COLO668 (cell line): ENCODE data around the gene SEC14L5.
A peak's percentile ranks its signal among the peaks of the same experiment; 100 is the strongest.
"Not testable (repeated sequence)": the region's sequence is repeated elsewhere in the genome, so short reads cannot be mapped to it uniquely, and the experiment has no call there.

Source experiments
- DNase-seq: peaks from one replicate; lab custom pipeline; 2025; ENCODE audit not compliant: unreplicated experiment; lab: John Stamatoyannopoulos, UW

Gene SEC14L5

GRCh38 chr16:5033256-5034166 is 75.4 kb downstream of the SEC14L5 start, which contains the start of gene NAGPA:
Gene NAGPA (minus strand): TSS chr16:5033935. CDS start chr16:5033914, 21 bp downstream.
- peak; percentile 80 for DNase-seq

GRCh38 chr16:5034167-5034523 is 76.0 kb downstream of the SEC14L5 start:
- DNase-seq = no peak

- no peak for DNase-seq
Observed at GRCh38 chr16:5035909-5036227, 77.7 kb downstream of the SEC14L5 start.

GRCh38 chr16:5036228-5037156 is 78.4 kb downstream of the SEC14L5 start:
- no peak for DNase-seq

- DNase-seq = no peak
Observed at GRCh38 chr16:5040451-5040850, 82.3 kb downstream of the SEC14L5 start.

- no peak for DNase-seq
Observed at GRCh38 chr16:5041600-5042133, 83.5 kb downstream of the SEC14L5 start.

GRCh38 chr16:5042574-5043171 is 84.5 kb downstream of the SEC14L5 start:
- peak; percentile 23 for DNase-seq

GRCh38 chr16:5044011-5044540 is 85.9 kb downstream of the SEC14L5 start:
- no peak for DNase-seq

GRCh38 chr16:5044581-5044980 is 86.5 kb downstream of the SEC14L5 start:
- not testable (repeated sequence) for DNase-seq

- DNase-seq = no peak
Observed at GRCh38 chr16:5045499-5046115, 87.5 kb downstream of the SEC14L5 start.

- no peak for DNase-seq
Observed at GRCh38 chr16:5046914-5047313, 88.8 kb downstream of the SEC14L5 start.

GRCh38 chr16:5054876-5055865 is 97.0 kb downstream of the SEC14L5 start:
- no peak for DNase-seq

- peak; percentile 20 for DNase-seq
Observed at GRCh38 chr16:5056352-5056751, 98.2 kb downstream of the SEC14L5 start.

GRCh38 chr16:5058476-5058875 is 100.3 kb downstream of the SEC14L5 start:
- no peak for DNase-seq

GRCh38 chr16:5059386-5060072 is 101.4 kb downstream of the SEC14L5 start:
- DNase-seq = no peak

GRCh38 chr16:5060073-5060641 is 102.0 kb downstream of the SEC14L5 start:
- DNase-seq = no peak

GRCh38 chr16:5062051-5062450 is 103.9 kb downstream of the SEC14L5 start:
- DNase-seq = no peak
